Testis (tissue), 2 donors: ENCODE results near the gene HK2.

Experiments used
- CTCF ChIP-seq, 3 experiments: fragments of 450-650 bp in 2 of 3; fragments of 200-600 bp in 1 of 3; sonication (generic) in 1 of 3; IDR thresholded peaks; one replicate each; pipeline ENCODE4 v1.5.1; 2016 to 2019; ENCODE audit warnings: antibody characterized with exemption in 3 of 3, mild to moderate bottlenecking in 2 of 3, moderate library complexity in 1 of 3
- POLR2A ChIP-seq: fragments of 450-650 bp; IDR thresholded peaks from one replicate; pipeline ENCODE4 v1.6.1; 2017; ENCODE audit warnings: antibody characterized with exemption, mild to moderate bottlenecking, moderate library complexity

- no peak for TF ChIP-seq POLR2A
- no peak for TF ChIP-seq CTCF (IDR thresholded peaks at IDR 0.05)
Observed at GRCh38 chr2:74812787-74813590, 20.9 kb upstream of the HK2 start.
